ENCODE measurements around the gene PTPN13.

PTPN13 gene

GRCh38 chr4:86586160-86586572 is 7.9 kb upstream of the PTPN13 start:
- Histone ChIP-seq H3K4me3 (ENCODE audit: low read length) (no peak overlapping the region), H3K4me1 (ENCODE audit: control insufficient read depth, low read length) (peaks cover 7% of the 10 kb centered on the region), H3K9me2 (replicated peaks; ENCODE audit: control insufficient read depth, low read length) (no peaks in the 10 kb centered on the region), H3K4me2 (ENCODE audit: low read length) (no peak overlapping the region), H3K27ac (ENCODE audit: low read depth, low read length) (no peak overlapping the region), H3K36me3 (ENCODE audit: control insufficient read depth, low read length) (no peaks in the 10 kb centered on the region), H4K20me1 (ENCODE audit: control insufficient read depth, insufficient read depth, low read depth, low read length) (no peaks in the 10 kb centered on the region), H3F3A (ENCODE audit: control insufficient read depth, insufficient read depth) (no peaks in the 10 kb centered on the region), H3K27me3 (ENCODE audit: control insufficient read depth, low read length) (0 out of 2 replicates have a peak, but pooled peaks cover 4% of the 10 kb centered on the region), H3K9me3 (ENCODE audit: control insufficient read depth, insufficient read depth, low read length) (no peaks in the 10 kb centered on the region), H3K79me2 (ENCODE audit: control insufficient read depth, low read length) (no peaks in the 10 kb centered on the region)
- TF ChIP-seq CTCF (IDR thresholded peaks at IDR 0.05; ENCODE audit: low read depth, low read length, poor library complexity, severe bottlenecking) (no peak), EZH2phosphoT487 (IDR thresholded peaks at IDR 0.05; ENCODE audit: borderline replicate concordance, low read length) (no peak)

DNA sequence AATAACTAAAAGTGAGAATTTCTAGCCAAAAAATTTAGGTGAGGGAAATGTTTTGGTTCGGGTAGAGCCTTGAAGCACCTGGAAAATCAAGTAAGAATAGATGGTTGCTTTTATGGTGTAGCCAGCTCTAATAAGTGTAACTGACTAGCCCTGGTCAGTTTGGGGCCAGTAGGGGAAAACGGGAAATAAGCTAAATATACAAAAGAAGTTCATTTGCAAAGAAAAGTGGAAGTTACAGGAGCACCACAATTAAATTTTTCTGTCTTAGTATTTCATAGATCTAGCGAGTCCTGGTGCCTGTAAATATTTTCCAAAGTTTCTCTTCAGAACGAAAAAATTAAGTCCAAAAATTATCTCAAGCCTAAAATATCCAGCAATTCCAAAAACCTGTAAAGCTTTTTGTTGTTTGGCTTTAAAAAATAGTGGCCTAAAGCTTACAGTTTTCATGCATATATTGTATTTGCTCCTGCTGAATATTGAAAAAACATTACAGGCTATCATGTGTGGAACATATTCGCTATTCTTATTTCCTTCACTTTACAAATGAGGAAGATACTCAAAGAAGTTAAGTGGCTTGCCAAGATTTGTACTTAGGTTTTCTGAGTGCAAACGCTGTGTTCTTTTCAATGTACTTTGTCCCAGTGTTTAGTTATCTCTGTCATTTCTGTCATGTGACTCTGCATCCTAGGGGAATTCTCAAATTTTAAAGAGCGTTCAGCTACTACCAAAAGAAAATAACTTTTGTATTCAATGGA is 7.3 kb upstream of the PTPN13 start:
- Histone ChIP-seq H3K4me1 (ENCODE audit: control insufficient read depth, low read length) (peaks cover 7% of the 10 kb centered on the region), H3K79me2 (ENCODE audit: control insufficient read depth, low read length) (no peaks in the 10 kb centered on the region), H4K20me1 (ENCODE audit: control insufficient read depth, insufficient read depth, low read depth, low read length) (no peaks in the 10 kb centered on the region), H3K9me2 (replicated peaks; ENCODE audit: control insufficient read depth, low read length) (no peaks in the 10 kb centered on the region), H3K4me2 (ENCODE audit: low read length) (no peak overlapping the region), H3K4me3 (ENCODE audit: low read length) (no peak overlapping the region), H3K9me3 (ENCODE audit: control insufficient read depth, insufficient read depth, low read length) (no peaks in the 10 kb centered on the region), H3K36me3 (ENCODE audit: control insufficient read depth, low read length) (no peaks in the 10 kb centered on the region), H3F3A (ENCODE audit: control insufficient read depth, insufficient read depth) (no peaks in the 10 kb centered on the region), H3K27me3 (ENCODE audit: control insufficient read depth, low read length) (0 out of 2 replicates have a peak, but pooled peaks cover 4% of the 10 kb centered on the region), H3K27ac (ENCODE audit: low read depth, low read length) (no peak overlapping the region)
- TF ChIP-seq EZH2phosphoT487 (IDR thresholded peaks at IDR 0.05; ENCODE audit: borderline replicate concordance, low read length) = no peak

DNA sequence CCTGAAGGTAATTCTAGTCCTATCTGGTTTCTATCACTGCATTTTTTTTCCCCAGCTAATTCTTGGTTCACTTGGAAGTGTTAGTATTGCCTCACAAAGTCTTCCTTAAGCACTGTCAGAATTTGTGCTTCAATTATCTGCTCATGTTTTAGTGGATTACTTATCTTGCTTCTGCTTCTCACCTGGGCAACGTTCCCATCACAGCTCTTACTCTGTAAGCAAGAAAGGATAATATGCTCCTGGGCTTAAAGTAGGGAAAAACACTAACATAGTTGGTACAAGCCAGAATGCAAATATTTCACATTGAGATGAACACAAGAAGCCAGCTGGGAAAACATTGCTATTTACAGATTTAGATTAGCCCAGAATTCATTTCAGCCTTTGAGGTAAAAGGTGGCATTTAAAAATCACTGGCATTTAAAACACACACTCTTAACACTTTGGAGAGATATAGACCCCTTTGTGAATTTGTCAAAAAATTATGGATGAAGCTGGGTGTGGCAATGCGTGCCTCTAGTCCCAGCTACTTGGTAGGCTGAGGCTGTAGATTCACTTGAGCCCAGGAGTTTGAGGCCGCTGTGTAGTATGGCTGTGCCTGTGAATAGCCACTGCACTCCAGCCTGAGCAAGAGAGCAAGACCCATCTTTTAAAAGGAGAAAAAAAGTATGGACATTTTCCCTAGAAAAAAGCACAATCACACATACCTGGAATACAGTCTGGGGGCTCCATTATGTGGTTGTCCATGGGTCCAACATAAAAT is 6.6 kb upstream of the PTPN13 start:
- peaks cover 7% of the 10 kb centered on the region for H3K4me1 ChIP-seq (ENCODE audit: control insufficient read depth, low read length)
- H3K9me2 ChIP-seq (replicated peaks; ENCODE audit: control insufficient read depth, low read length) = no peaks in the 10 kb centered on the region
- H4K20me1 ChIP-seq (ENCODE audit: control insufficient read depth, insufficient read depth, low read depth, low read length) = no peaks in the 10 kb centered on the region
- H3K36me3 ChIP-seq (ENCODE audit: control insufficient read depth, low read length) = no peaks in the 10 kb centered on the region
- H3K4me3 ChIP-seq (ENCODE audit: low read length) = no peak overlapping the region
- peaks cover 5% of the 10 kb centered on the region for H3K27me3 ChIP-seq (ENCODE audit: control insufficient read depth, low read length)
- no peaks in the 10 kb centered on the region for H3K9me3 ChIP-seq (ENCODE audit: control insufficient read depth, insufficient read depth, low read length)
- no peak for TF ChIP-seq EZH2phosphoT487 (IDR thresholded peaks at IDR 0.05; ENCODE audit: borderline replicate concordance, low read length)
- no peak for TF ChIP-seq CTCF (IDR thresholded peaks at IDR 0.05; ENCODE audit: low read depth, low read length, poor library complexity, severe bottlenecking)
- no peak overlapping the region for H3K27ac ChIP-seq (ENCODE audit: low read depth, low read length)
- no peaks in the 10 kb centered on the region for H3K79me2 ChIP-seq (ENCODE audit: control insufficient read depth, low read length)
- H3K4me2 ChIP-seq (ENCODE audit: low read length) = no peak overlapping the region
- H3F3A ChIP-seq (ENCODE audit: control insufficient read depth, insufficient read depth) = no peaks in the 10 kb centered on the region

Measured in DOHH2 (cell line).